Activated naive CD8-positive, alpha-beta T cell treated with anti-CD3 and anti-CD28 coated beads, Interleukin-2, amount 50 U/mL, for 24 hours (primary cell): ENCODE measurements around the gene NHP2.

Experiments used
- ATAC-seq: fragments of 150-1000 bp; cut with Tn5 transposase; one replicate; pipeline ENCODE4 v1.10.0; 2021
- DNase-seq: peaks from one replicate; pipeline ENCODE4 v3.0.0; 2021
- H3K27ac Mint-ChIP-seq: one replicate; pipeline ENCODE4 v1.8.0; 2021; ENCODE audit warnings: mild to moderate bottlenecking, mixed read lengths
- H3K27me3 Mint-ChIP-seq: one replicate; pipeline ENCODE4 v1.8.0; 2021; ENCODE audit warnings: mixed read lengths
- H3K36me3 Mint-ChIP-seq: one replicate; pipeline ENCODE4 v1.8.0; 2021; ENCODE audit warnings: low read depth, mixed read lengths
- H3K4me1 Mint-ChIP-seq: one replicate; pipeline ENCODE4 v1.8.0; 2021; ENCODE audit warnings: mixed read lengths
- H3K4me3 Mint-ChIP-seq: one replicate; pipeline ENCODE4 v1.8.0; 2021; ENCODE audit warnings: mild to moderate bottlenecking, moderate library complexity, mixed read lengths
- H3K9me3 Mint-ChIP-seq: one replicate; pipeline ENCODE4 v1.8.0; 2021; ENCODE audit warnings: mixed read lengths

NHP2 gene

DNA sequence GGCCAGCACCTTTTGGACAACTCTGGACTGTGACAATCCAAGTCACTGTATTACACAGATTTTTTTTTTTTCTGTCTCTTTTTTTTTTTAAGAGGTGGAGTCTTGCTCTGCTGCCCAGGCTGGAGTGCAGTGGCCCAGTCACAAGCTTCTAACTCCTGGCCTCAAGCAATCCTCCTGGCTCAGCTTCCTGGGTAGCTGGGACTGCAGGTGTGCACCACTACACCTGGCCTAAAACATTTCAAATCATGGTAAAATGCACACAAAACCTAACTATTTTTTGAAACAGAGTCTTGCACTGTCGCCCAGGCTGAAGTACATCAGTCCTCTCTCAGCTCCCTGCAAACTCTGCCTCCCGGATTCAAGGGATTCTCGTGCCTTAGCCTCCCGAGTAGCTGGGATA, 47.6 kb downstream of the NHP2 start:
- H3K9me3 Mint-ChIP-seq, result no peaks in the 10 kb centered on the region
- ATAC-seq, result no peak
- H3K27me3 Mint-ChIP-seq, result no peaks in the 10 kb centered on the region
- H3K36me3 Mint-ChIP-seq, result no peaks in the 10 kb centered on the region
- H3K4me1 Mint-ChIP-seq, result peaks cover 21% of the 10 kb centered on the region
- no peak for DNase-seq
- H3K27ac Mint-ChIP-seq, result no peak overlapping the region
- no peak overlapping the region for H3K4me3 Mint-ChIP-seq

DNA sequence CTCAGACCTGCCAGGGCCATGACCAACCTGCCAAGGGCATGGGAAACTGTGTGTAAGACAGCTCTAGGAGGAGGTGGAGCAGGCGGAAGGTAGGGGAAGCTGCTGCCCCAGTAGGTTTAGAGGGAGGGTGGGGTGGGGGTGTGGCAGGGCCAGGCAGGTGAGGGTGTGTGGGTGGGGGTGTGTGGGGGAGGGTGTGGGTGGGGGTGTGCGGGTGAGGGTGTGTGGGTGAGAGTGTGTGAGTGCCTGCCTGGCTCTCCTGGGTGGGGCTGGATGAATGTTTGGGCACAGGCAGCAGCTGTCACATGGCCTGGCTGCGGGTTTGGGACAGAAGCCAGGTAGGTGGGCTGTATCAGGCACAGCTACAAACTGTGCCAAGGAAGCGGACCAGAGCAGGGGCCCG, 49.2 kb downstream of the NHP2 start:
- Mint-ChIP-seq H3K4me1 (peaks cover 21% of the 10 kb centered on the region), H3K4me3 (no peak overlapping the region), H3K27ac (no peak overlapping the region), H3K36me3 (no peaks in the 10 kb centered on the region), H3K27me3 (no peaks in the 10 kb centered on the region), H3K9me3 (no peaks in the 10 kb centered on the region)
- ATAC-seq, result no peak
- DNase-seq, result no peak

DNA sequence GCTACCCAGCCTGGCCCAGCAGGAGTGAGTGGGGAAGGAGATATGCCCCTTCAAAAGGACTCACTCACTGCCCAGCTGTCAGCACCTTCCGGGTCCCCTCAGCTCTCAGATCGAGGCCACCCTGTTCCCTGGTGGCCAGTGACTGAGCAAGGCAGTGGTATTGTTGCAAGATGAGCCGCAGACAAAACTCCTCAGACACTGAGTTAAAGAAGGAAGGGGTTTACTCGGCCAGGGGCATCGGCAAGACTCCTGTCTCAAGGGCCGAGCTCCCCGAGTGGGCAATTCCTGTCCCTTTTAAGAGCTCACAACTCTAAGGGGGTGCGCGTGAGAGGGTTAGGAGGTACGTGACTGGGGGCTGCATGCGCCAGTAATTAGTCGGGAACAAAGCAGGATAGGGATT, 50.1 kb downstream of the NHP2 start:
- DNase-seq (no peak), ATAC-seq (no peak)
- H3K36me3 Mint-ChIP-seq, result no peaks in the 10 kb centered on the region
- H3K27me3 Mint-ChIP-seq, result no peaks in the 10 kb centered on the region
- H3K27ac Mint-ChIP-seq, result no peak overlapping the region
- no peaks in the 10 kb centered on the region for H3K9me3 Mint-ChIP-seq
- H3K4me1 Mint-ChIP-seq, result peaks cover 15% of the 10 kb centered on the region
- H3K4me3 Mint-ChIP-seq, result no peak overlapping the region
